HG03159 (cell line): Measurements from ENCODE around the gene RAB3A.

Source experiments
- ATAC-seq: cut with Tn5 transposase; IDR thresholded peaks from one replicate; pipeline ENCODE4 v1.9.1; 2021; ENCODE audit warnings: mild to moderate bottlenecking, moderate library complexity; ENCODE audit not compliant: unreplicated experiment

RAB3A gene

GRCh38 chr19:18202397-18202777 is 1.5 kb downstream of the RAB3A start:
- no peak for ATAC-seq

GRCh38 chr19:18198374-18198773 is 5.5 kb downstream of the RAB3A start:
- no peak for ATAC-seq

GRCh38 chr19:18197941-18198340 is 5.9 kb downstream of the RAB3A start:
- no peak for ATAC-seq

- ATAC-seq, result no peak
Measured at GRCh38 chr19:18197306-18197705, 6.5 kb downstream of the RAB3A start.

- ATAC-seq, result no peak
Measured at GRCh38 chr19:18196511-18196845, 7.4 kb downstream of the RAB3A start.

GRCh38 chr19:18194554-18195238 is 9.1 kb downstream of the RAB3A start:
- ATAC-seq, result no peak

- ATAC-seq, result no peak
Measured at GRCh38 chr19:18194181-18194530, 9.7 kb downstream of the RAB3A start.

- no peak for ATAC-seq
Measured at GRCh38 chr19:18193388-18194180, 10.3 kb downstream of the RAB3A start.

- ATAC-seq, result peak; percentile 83
Measured at GRCh38 chr19:18192673-18193387, 11.0 kb downstream of the RAB3A start, which contains the start of gene MPV17L2. Gene MPV17L2, plus strand, starts transcription at chr19:18193218. Its CDS starts 64 bp downstream, at chr19:18193282.

- no peak for ATAC-seq
Measured at GRCh38 chr19:18191640-18192062, 12.2 kb downstream of the RAB3A start.

- ATAC-seq, result no peak
Measured at GRCh38 chr19:18190278-18190677, 13.6 kb downstream of the RAB3A start.

GRCh38 chr19:18185538-18185937 is 18.3 kb downstream of the RAB3A start:
- no peak for ATAC-seq

GRCh38 chr19:18183529-18183928 is 20.3 kb downstream of the RAB3A start:
- ATAC-seq, result no peak

GRCh38 chr19:18179957-18180356 is 23.9 kb downstream of the RAB3A start:
- no peak for ATAC-seq

GRCh38 chr19:18176367-18177310 is 27.2 kb downstream of the RAB3A start:
- no peak for ATAC-seq

GRCh38 chr19:18174983-18175382 is 28.9 kb downstream of the RAB3A start:
- no peak for ATAC-seq

- peak; percentile 40 for ATAC-seq
Measured at GRCh38 chr19:18173572-18174288, 30.1 kb downstream of the RAB3A start, which contains the start of gene IFI30. Gene IFI30, plus strand, starts transcription at chr19:18173813. Its CDS starts 29 bp downstream, at chr19:18173842.

- peak; percentile 1 for ATAC-seq
Measured at GRCh38 chr19:18173054-18173571, 30.7 kb downstream of the RAB3A start.

- no peak for ATAC-seq
Measured at GRCh38 chr19:18172331-18173053, 31.4 kb downstream of the RAB3A start.
